Osteoblast (primary cell): ENCODE data around the gene NAPA. TPM values are rescaled to one million over a fixed set of nuclear protein-coding genes. Genes with fewer than 3 reads are reported as not detected.

Experiments used
- DNase-seq: peaks from one replicate; pipeline ENCODE4 v3.0.0; 2011; ENCODE audit warnings: low spot score, mixed read lengths; ENCODE audit not compliant: insufficient read length; ENCODE audit errors: missing footprints
- H2AFZ ChIP-seq: 2 replicates; pipeline ENCODE4 v1.6.0; 2011; ENCODE audit warnings: mild to moderate bottlenecking, low read length
- H3K27ac ChIP-seq: 2 replicates; pipeline ENCODE4 v1.5.1; 2011; ENCODE audit warnings: mild to moderate bottlenecking, low read depth, low read length, moderate library complexity
- H3K27me3 ChIP-seq: 2 replicates; pipeline ENCODE4 v1.6.0; 2012; ENCODE audit warnings: mild to moderate bottlenecking, control low read depth, inconsistent platforms, low read length, moderate library complexity; ENCODE audit not compliant: insufficient read depth
- H3K36me3 ChIP-seq: 2 replicates; pipeline ENCODE4 v1.5.1; 2011; ENCODE audit warnings: mild to moderate bottlenecking, low read length, control low read depth, moderate library complexity; ENCODE audit not compliant: insufficient read depth
- H3K4me1 ChIP-seq: 2 replicates; pipeline ENCODE4 v1.5.1; 2011; ENCODE audit warnings: mild to moderate bottlenecking, low read length, control low read depth, moderate library complexity; ENCODE audit not compliant: insufficient read depth
- H3K4me2 ChIP-seq: 2 replicates; pipeline ENCODE4 v1.6.0; 2011; ENCODE audit warnings: mild to moderate bottlenecking, low read length; ENCODE audit not compliant: insufficient read depth
- H3K4me3 ChIP-seq: fragments of 200-600 bp; sonication (generic); 3 replicates; pipeline ENCODE4 v1.5.1; 2012; ENCODE audit warnings: mild to moderate bottlenecking, low read length, inconsistent platforms; ENCODE audit not compliant: insufficient read depth
- H3K79me2 ChIP-seq: 2 replicates; pipeline ENCODE4 v1.6.0; 2012; ENCODE audit warnings: mild to moderate bottlenecking, low read length, control low read depth, inconsistent platforms; ENCODE audit not compliant: insufficient read depth
- H3K9me3 ChIP-seq: 2 replicates; pipeline ENCODE4 v1.5.1; 2011; ENCODE audit warnings: low read depth, low read length, control low read depth
- H4K20me1 ChIP-seq: 2 replicates; pipeline ENCODE4 v1.6.0; 2012; ENCODE audit warnings: mild to moderate bottlenecking, low read length, control low read depth; ENCODE audit not compliant: insufficient read depth
- total RNA-seq: library from RNA; depleted of rRNA; stranded (reverse); fragments of >200 nt; gene quantifications from 2 replicates; pipeline ENCODE4 v1.2.3, GENCODE V29; 2012
- TF ChIP-seq, protein P1 (sequence below): IDR thresholded peaks from 2 replicates; pipeline ENCODE4 v1.5.1; 2011; ENCODE audit warnings: mild to moderate bottlenecking, low read depth, low read length, moderate library complexity; ENCODE audit errors: extremely low read depth

The NAPA gene
- total RNA-seq, 1 donor, result 95.9 TPM

DNA sequence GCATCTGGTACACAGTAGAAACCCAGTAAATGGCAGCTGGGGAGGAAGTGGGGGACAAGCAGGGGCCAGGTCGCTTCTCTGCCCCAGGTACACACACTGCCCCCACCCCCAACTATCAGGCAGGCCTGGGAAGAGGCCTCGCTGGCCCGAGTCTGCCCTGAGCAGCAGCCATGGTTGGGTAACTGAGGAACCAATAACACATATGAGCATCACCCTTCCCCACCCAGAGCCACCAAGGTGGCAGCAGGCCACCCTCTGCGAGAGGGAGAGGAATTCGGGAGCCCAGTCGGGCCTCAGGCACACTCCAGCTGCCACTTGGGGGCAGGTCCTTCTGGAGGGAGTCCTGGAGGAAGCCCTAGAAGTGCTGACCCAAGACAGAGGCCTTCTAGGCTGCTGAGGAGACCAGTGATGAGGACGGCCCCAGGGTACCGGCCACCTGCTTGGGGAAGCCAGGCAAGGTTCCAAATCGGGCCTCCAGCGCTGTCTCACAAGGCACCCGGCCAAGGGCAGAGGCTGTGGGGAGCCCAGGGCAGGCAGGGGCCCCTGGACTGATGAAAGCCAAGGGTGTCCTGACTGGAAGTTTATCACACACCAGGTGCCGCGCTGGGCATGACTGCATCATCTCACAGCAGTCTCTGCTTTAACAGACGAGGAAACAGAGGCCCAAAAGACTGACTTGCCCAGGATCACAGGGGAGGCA is 16.9 kb downstream of the NAPA start:
- Histone ChIP-seq H3K79me2 (peaks cover 70% of the 10 kb centered on the region), H3K4me1 (peaks cover 6% of the 10 kb centered on the region), H3K27ac (no peak overlapping the region), H3K27me3 (no peaks in the 10 kb centered on the region), H4K20me1 (peaks cover 43% of the 10 kb centered on the region), H2AFZ (no peak overlapping the region), H3K36me3 (peaks cover 52% of the 10 kb centered on the region), H3K4me3 (no peak overlapping the region), H3K9me3 (no peaks in the 10 kb centered on the region), H3K4me2 (no peak overlapping the region)
- TF ChIP-seq, protein P1, sequence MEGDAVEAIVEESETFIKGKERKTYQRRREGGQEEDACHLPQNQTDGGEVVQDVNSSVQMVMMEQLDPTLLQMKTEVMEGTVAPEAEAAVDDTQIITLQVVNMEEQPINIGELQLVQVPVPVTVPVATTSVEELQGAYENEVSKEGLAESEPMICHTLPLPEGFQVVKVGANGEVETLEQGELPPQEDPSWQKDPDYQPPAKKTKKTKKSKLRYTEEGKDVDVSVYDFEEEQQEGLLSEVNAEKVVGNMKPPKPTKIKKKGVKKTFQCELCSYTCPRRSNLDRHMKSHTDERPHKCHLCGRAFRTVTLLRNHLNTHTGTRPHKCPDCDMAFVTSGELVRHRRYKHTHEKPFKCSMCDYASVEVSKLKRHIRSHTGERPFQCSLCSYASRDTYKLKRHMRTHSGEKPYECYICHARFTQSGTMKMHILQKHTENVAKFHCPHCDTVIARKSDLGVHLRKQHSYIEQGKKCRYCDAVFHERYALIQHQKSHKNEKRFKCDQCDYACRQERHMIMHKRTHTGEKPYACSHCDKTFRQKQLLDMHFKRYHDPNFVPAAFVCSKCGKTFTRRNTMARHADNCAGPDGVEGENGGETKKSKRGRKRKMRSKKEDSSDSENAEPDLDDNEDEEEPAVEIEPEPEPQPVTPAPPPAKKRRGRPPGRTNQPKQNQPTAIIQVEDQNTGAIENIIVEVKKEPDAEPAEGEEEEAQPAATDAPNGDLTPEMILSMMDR, result no peak
- peak; percentile 37 for DNase-seq

GRCh38 chr19:47497050-47497766 is 17.7 kb downstream of the NAPA start:
- no peaks in the 10 kb centered on the region for H3K9me3 ChIP-seq
- TF ChIP-seq, protein P1, result no peak
- H3K4me1 ChIP-seq, result peaks cover 6% of the 10 kb centered on the region
- H3K79me2 ChIP-seq, result peaks cover 63% of the 10 kb centered on the region
- peaks cover 38% of the 10 kb centered on the region for H4K20me1 ChIP-seq
- DNase-seq, result peak; percentile 32
- no peaks in the 10 kb centered on the region for H3K27me3 ChIP-seq
- H3K27ac ChIP-seq, result no peak overlapping the region
- H3K36me3 ChIP-seq, result peaks cover 44% of the 10 kb centered on the region
- no peak overlapping the region for H2AFZ ChIP-seq
- no peak overlapping the region for H3K4me2 ChIP-seq
- no peak overlapping the region for H3K4me3 ChIP-seq

DNA sequence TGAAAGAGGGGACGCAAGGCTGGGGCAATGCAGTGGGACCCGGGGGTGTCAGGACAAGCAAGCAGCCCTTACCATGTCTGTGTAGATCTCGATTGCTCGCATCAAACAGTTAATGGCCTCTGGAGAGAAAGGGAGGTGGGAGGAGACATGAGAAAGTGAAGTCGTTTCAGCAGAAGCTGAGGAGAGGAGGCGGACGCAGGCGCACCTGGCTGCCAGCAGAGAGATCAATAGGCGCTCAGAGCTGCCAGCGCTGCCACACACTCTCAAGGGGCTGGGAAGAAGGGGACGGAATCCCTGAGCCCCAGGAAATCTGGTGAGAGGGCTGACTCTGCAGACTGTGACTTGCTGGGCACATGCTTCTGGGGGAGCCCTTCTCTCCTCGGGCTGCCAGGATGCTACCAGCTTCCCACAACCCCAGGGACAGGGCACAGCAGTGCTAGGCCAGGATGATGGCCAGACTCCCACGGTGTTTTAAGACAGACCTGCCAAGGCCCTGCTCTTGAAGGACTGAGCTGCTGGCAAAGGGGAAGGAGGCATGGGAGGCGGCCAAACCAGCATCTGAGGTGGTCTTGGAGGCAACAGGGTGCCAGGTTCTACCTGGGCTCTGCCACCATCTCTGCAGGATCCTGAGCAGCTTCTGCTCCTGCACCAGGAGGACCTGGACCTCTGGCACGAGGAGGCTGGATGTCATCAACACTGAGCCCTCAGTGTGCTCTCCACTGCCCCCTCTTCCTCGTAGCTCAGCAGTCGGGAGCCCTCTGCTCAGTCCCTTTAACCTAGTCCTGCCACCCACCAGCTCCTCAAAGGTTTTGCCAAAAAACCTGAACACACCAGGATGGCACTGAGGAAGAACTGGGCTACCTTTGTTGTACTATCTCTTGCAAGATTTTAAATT is 19.1 kb downstream of the NAPA start:
- peaks cover 55% of the 10 kb centered on the region for H3K79me2 ChIP-seq

More for the DNA sequence above, 19.1 kb downstream of the NAPA start:
- Histone ChIP-seq H4K20me1 (peaks cover 28% of the 10 kb centered on the region), H3K4me3 (no peak overlapping the region), H3K4me2 (no peak overlapping the region), H3K36me3 (peaks cover 52% of the 10 kb centered on the region), H3K27me3 (no peaks in the 10 kb centered on the region), H3K27ac (no peak overlapping the region), H2AFZ (no peak overlapping the region), H3K4me1 (no peaks in the 10 kb centered on the region), H3K9me3 (no peaks in the 10 kb centered on the region)
- TF ChIP-seq, protein P1, result no peak
- peak; percentile 81 for DNase-seq
